A549 (cell line): ENCODE measurements around the gene FOXRED2.

Experiments
- MAZ ChIP-seq: fragments of 150-350 bp; IDR thresholded peaks from 2 replicates; pipeline ENCODE4 v1.6.1; 2014; ENCODE audit warnings: antibody characterized with exemption, low read depth, low read length, borderline replicate concordance
- TF ChIP-seq, protein P1 (sequence below): fragments of >200 bp; sonication (Bioruptor Twin); formaldehyde crosslinking; IDR thresholded peaks from 3 replicates; pipeline ENCODE4 v1.5.1; 2016
- TF ChIP-seq, protein P2 (sequence below): fragments of 200-600 bp; sonication (generic); IDR thresholded peaks from 2 replicates; pipeline ENCODE4 v1.6.1; 2016; ENCODE audit warnings: antibody characterized with exemption, mild to moderate bottlenecking, moderate library complexity

DNA sequence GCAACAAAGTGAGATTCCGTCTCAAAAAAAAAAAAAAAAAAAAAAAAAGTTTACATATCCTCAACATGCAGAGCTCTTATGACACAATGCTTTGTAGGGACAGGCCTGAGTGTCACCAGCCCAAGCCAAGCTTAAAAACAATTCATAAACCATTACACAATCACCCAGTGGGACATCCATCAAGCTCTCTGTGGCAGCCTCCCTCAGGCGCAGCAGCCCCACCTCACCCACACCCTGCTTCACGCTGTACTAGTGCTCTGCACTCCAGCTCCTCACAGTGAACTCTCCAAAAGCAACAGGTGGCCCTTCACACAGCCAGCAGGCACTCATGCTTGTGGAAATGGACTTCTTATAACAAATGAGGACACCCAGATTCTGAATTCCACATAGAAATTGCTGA, 3.5 kb upstream of the FOXRED2 start:
- TF ChIP-seq, protein P1, sequence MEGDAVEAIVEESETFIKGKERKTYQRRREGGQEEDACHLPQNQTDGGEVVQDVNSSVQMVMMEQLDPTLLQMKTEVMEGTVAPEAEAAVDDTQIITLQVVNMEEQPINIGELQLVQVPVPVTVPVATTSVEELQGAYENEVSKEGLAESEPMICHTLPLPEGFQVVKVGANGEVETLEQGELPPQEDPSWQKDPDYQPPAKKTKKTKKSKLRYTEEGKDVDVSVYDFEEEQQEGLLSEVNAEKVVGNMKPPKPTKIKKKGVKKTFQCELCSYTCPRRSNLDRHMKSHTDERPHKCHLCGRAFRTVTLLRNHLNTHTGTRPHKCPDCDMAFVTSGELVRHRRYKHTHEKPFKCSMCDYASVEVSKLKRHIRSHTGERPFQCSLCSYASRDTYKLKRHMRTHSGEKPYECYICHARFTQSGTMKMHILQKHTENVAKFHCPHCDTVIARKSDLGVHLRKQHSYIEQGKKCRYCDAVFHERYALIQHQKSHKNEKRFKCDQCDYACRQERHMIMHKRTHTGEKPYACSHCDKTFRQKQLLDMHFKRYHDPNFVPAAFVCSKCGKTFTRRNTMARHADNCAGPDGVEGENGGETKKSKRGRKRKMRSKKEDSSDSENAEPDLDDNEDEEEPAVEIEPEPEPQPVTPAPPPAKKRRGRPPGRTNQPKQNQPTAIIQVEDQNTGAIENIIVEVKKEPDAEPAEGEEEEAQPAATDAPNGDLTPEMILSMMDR = no peak
- no peak for TF ChIP-seq MAZ
- TF ChIP-seq, protein P2, sequence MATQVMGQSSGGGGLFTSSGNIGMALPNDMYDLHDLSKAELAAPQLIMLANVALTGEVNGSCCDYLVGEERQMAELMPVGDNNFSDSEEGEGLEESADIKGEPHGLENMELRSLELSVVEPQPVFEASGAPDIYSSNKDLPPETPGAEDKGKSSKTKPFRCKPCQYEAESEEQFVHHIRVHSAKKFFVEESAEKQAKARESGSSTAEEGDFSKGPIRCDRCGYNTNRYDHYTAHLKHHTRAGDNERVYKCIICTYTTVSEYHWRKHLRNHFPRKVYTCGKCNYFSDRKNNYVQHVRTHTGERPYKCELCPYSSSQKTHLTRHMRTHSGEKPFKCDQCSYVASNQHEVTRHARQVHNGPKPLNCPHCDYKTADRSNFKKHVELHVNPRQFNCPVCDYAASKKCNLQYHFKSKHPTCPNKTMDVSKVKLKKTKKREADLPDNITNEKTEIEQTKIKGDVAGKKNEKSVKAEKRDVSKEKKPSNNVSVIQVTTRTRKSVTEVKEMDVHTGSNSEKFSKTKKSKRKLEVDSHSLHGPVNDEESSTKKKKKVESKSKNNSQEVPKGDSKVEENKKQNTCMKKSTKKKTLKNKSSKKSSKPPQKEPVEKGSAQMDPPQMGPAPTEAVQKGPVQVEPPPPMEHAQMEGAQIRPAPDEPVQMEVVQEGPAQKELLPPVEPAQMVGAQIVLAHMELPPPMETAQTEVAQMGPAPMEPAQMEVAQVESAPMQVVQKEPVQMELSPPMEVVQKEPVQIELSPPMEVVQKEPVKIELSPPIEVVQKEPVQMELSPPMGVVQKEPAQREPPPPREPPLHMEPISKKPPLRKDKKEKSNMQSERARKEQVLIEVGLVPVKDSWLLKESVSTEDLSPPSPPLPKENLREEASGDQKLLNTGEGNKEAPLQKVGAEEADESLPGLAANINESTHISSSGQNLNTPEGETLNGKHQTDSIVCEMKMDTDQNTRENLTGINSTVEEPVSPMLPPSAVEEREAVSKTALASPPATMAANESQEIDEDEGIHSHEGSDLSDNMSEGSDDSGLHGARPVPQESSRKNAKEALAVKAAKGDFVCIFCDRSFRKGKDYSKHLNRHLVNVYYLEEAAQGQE = no peak
